NT2/D1 (cell line): Measurements from ENCODE around the gene POGZ.

Experiments
- DNase-seq: peaks from one replicate; pipeline ENCODE4 v3.0.0-alpha.2; 2011; ENCODE audit warnings: low read depth, low spot score
- H3K27me3 ChIP-seq: 2 replicates; pipeline ENCODE4 v1.6.0; 2011; ENCODE audit warnings: mild to moderate bottlenecking; ENCODE audit not compliant: insufficient read length, insufficient read depth
- H3K36me3 ChIP-seq: 2 replicates; pipeline ENCODE4 v1.6.1; 2011; ENCODE audit warnings: mild to moderate bottlenecking, low read length, mixed read lengths; ENCODE audit not compliant: insufficient read depth, insufficient read length
- H3K4me1 ChIP-seq: 2 replicates; pipeline ENCODE4 v1.5.1; 2011; ENCODE audit not compliant: insufficient read depth, insufficient read length
- H3K4me3 ChIP-seq: 2 replicates; pipeline ENCODE4 v1.5.1; 2011; ENCODE audit warnings: low read depth; ENCODE audit not compliant: insufficient read length
- H3K9ac ChIP-seq: 2 replicates; pipeline ENCODE4 v1.6.0; 2011; ENCODE audit warnings: low read depth; ENCODE audit not compliant: insufficient read length
- H3K9me3 ChIP-seq: 2 replicates; pipeline ENCODE4 v1.5.1; 2011; ENCODE audit warnings: mild to moderate bottlenecking, low read length; ENCODE audit not compliant: insufficient read depth
- SUZ12 ChIP-seq: IDR thresholded peaks from 2 replicates; pipeline ENCODE4 v1.6.1; 2011; ENCODE audit not compliant: insufficient read length, insufficient read depth; ENCODE audit errors: extremely low read depth
- YY1 ChIP-seq: IDR thresholded peaks from 2 replicates; pipeline ENCODE4 v1.6.1; 2011; ENCODE audit not compliant: insufficient read length, insufficient read depth
- ZNF274 ChIP-seq: IDR thresholded peaks from 2 replicates; pipeline ENCODE4 v1.6.1; 2011; ENCODE audit warnings: mild to moderate bottlenecking, low read depth, low read length

Gene POGZ

GRCh38 chr1:151361883-151362282 lies 97.4 kb downstream of the POGZ start:
- no peaks in the 10 kb centered on the region for H3K4me1 ChIP-seq

GRCh38 chr1:151356696-151357095 lies 102.6 kb downstream of the POGZ start:
- TF ChIP-seq YY1 (no peak), ZNF274 (no peak), SUZ12 (no peak)
- no peaks in the 10 kb centered on the region for H3K27me3 ChIP-seq
- H3K36me3 ChIP-seq: no peaks in the 10 kb centered on the region
- no peak overlapping the region for H3K9ac ChIP-seq
- DNase-seq: no peak
- H3K9me3 ChIP-seq: peaks cover 12% of the 10 kb centered on the region
- no peak overlapping the region for H3K4me3 ChIP-seq
- H3K4me1 ChIP-seq: no peaks in the 10 kb centered on the region

More at GRCh38 chr1:151361883-151362282, 97.4 kb downstream of the POGZ start:
- H3K9ac ChIP-seq: no peak overlapping the region
- H3K27me3 ChIP-seq: no peaks in the 10 kb centered on the region
- TF ChIP-seq SUZ12 (no peak), YY1 (no peak), ZNF274 (no peak)
- H3K4me3 ChIP-seq: no peak overlapping the region
- no peak for DNase-seq
- peaks cover 22% of the 10 kb centered on the region; the same call in 1 of the 2 replicates for H3K9me3 ChIP-seq
- peaks cover 36% of the 10 kb centered on the region for H3K36me3 ChIP-seq
